Measurements from ENCODE around the gene SUSD1.

Gene SUSD1

GRCh38 chr9:112175796-112176315, 759 bp upstream of the SUSD1 start:
- Histone ChIP-seq H3K27ac (ENCODE audit: extremely low read depth, low read depth, low read length) (no peak overlapping the region), H3K9me3 (ENCODE audit: control insufficient read depth, insufficient read depth, low read depth, low read length) (no peaks in the 10 kb centered on the region), H3K4me1 (ENCODE audit: control insufficient read depth, insufficient read depth, low read length) (no peaks in the 10 kb centered on the region), H3K36me3 (ENCODE audit: control insufficient read depth in 2 of 2, insufficient read depth in 1 of 2, low read length in 2 of 2) (no peaks in the 10 kb centered on the region), H3K4me3 (ENCODE audit: low read depth, low read length) (peak overlapping the region; percentile 45; the same call in 1 of the 2 replicates)
- TF ChIP-seq KLF9 (tag by site-specific recombination; IDR thresholded peaks at IDR 0.05; ENCODE audit: low read depth) (no peak), ZNF211 (tag by site-specific recombination; IDR thresholded peaks at IDR 0.05; ENCODE audit: low read depth) (no peak), ZNF529 (tag by site-specific recombination; IDR thresholded peaks at IDR 0.05; ENCODE audit: insufficient replicate concordance) (no peak), ZBTB21 (tag by site-specific recombination; IDR thresholded peaks at IDR 0.05) (peak; percentile 70), ZFP41 (tag by site-specific recombination; IDR thresholded peaks at IDR 0.05; ENCODE audit: borderline replicate concordance) (no peak), ZSCAN23 (tag by site-specific recombination; IDR thresholded peaks at IDR 0.05) (no peak), ZNF37A (tag by site-specific recombination; IDR thresholded peaks at IDR 0.05) (no peak)
- TF ChIP-seq, protein P1, sequence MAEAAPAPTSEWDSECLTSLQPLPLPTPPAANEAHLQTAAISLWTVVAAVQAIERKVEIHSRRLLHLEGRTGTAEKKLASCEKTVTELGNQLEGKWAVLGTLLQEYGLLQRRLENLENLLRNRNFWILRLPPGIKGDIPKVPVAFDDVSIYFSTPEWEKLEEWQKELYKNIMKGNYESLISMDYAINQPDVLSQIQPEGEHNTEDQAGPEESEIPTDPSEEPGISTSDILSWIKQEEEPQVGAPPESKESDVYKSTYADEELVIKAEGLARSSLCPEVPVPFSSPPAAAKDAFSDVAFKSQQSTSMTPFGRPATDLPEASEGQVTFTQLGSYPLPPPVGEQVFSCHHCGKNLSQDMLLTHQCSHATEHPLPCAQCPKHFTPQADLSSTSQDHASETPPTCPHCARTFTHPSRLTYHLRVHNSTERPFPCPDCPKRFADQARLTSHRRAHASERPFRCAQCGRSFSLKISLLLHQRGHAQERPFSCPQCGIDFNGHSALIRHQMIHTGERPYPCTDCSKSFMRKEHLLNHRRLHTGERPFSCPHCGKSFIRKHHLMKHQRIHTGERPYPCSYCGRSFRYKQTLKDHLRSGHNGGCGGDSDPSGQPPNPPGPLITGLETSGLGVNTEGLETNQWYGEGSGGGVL (tag by site-specific recombination; IDR thresholded peaks at IDR 0.05): no peak
- ChIA-PET POLR2A (interaction anchor here (1.6 kb wide), 1 partner anchor 158 kb away, joined by 6 read pairs; the partner anchor contains the start of gene PTBP3), CTCF (interaction anchor here (0.6 to 1.3 kb wide), 3 partner anchors 10 to 543 kb away, joined by 3 read pairs; no protein-coding TSS in a partner anchor)

DNA sequence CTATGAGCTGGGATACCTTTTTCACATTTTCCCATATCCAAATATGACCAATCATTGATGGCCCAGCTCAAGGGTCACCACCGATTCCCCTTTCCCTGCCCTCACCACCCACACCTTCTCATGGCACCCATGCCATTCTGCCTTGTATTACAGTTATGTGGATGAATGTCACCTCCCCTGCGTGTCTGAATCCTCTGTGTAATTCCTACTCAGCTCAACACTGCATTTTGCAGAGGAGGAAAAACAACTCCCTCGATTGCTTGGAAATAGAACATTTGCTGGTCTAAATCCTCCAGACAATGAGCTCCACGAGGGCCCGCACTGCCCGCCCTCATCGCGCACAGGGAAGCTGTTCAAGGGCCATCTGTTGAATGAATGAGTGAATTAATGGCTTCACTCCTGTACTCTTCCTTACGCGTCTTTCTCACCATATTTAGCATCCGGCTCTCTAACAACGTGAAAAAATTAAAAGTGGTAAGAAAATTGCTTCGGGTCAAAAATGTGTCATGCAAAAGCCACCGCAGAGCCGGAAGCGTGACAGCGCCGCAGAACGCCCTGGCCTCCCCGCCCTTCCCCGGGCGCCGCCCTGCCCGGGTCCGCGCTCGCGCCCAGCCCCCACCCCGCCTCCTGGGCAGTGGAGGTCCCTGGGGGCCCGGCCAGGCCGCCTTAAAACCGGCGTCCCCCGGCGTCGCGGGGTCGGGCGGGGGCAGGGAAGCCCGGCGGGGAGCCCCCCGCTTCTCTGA, 704 bp downstream of the SUSD1 start:
- H3K27ac ChIP-seq (ENCODE audit: extremely low read depth, low read depth, low read length): peak overlapping the region; percentile 90; the same call in 1 of the 2 replicates
- ChIA-PET POLR2A (interaction anchor here (0.6 to 1.3 kb wide), 5 partner anchors 11 to 205 kb away, joined by 3 to 5 read pairs (median 3); partner anchors contain the start of gene HSDL2), CTCF (interaction anchor here (0.6 to 1.3 kb wide), 4 partner anchors 10 to 619 kb away, joined by 3 to 5 read pairs (median 4); no protein-coding TSS in a partner anchor)
- peak overlapping the region; percentile 45 for H3K4me3 ChIP-seq (ENCODE audit: low read depth, low read length)
- no peaks in the 10 kb centered on the region for H3K9me3 ChIP-seq (ENCODE audit: control insufficient read depth, insufficient read depth, low read depth, low read length)
- H3K4me1 ChIP-seq (ENCODE audit: control insufficient read depth, insufficient read depth, low read length): no peaks in the 10 kb centered on the region
- no peaks in the 10 kb centered on the region for H3K36me3 ChIP-seq (ENCODE audit: control insufficient read depth in 2 of 2, insufficient read depth in 1 of 2, low read length in 2 of 2)
- TF ChIP-seq ZNF174 (tag by site-specific recombination; IDR thresholded peaks at IDR 0.05) (no peak), ZNF423 (tag by site-specific recombination; IDR thresholded peaks at IDR 0.05) (0 out of 2 replicates have a peak, but pooled peaks have one; percentile 19), ZFP69B (tag by site-specific recombination; IDR thresholded peaks at IDR 0.05) (0 out of 2 replicates have a peak, but pooled peaks have one; percentile 12), TCF7L2 (IDR thresholded peaks at IDR 0.05; ENCODE audit: borderline replicate concordance, low read depth, low read length) (no peak), SCRT2 (tag by site-specific recombination; IDR thresholded peaks at IDR 0.05) (peak; percentile 91), ZNF544 (tag by site-specific recombination; IDR thresholded peaks at IDR 0.05) (no peak), ZBTB17 (tag by site-specific recombination; IDR thresholded peaks at IDR 0.05) (no peak), SP2 (tag by site-specific recombination; IDR thresholded peaks at IDR 0.05) (peak; percentile 32; the same call in 1 of the 2 replicates), ZNF404 (tag by site-specific recombination; IDR thresholded peaks at IDR 0.05) (no peak), ZNF184 (tag by site-specific recombination; IDR thresholded peaks at IDR 0.05) (no peak), GLI2 (tag by site-specific recombination; IDR thresholded peaks at IDR 0.05; ENCODE audit: borderline replicate concordance, low read depth) (no peak), PRDM1 (tag by site-specific recombination; IDR thresholded peaks at IDR 0.05) (0 out of 2 replicates have a peak, but pooled peaks have one; percentile 28), ZBTB44 (tag by site-specific recombination; IDR thresholded peaks at IDR 0.05) (no peak), ZNF747 (tag by site-specific recombination; IDR thresholded peaks at IDR 0.05) (no peak), ZNF335 (tag by site-specific recombination; conservative IDR thresholded peaks at IDR 0.05) (peak; percentile 28; the same call in 1 of the 2 replicates), ZNF510 (tag by site-specific recombination; IDR thresholded peaks at IDR 0.05; ENCODE audit: insufficient replicate concordance) (no peak), ZBTB20 (tag by site-specific recombination; IDR thresholded peaks at IDR 0.05) (0 out of 2 replicates have a peak, but pooled peaks have one; percentile 44)
- TF ChIP-seq, protein P2, sequence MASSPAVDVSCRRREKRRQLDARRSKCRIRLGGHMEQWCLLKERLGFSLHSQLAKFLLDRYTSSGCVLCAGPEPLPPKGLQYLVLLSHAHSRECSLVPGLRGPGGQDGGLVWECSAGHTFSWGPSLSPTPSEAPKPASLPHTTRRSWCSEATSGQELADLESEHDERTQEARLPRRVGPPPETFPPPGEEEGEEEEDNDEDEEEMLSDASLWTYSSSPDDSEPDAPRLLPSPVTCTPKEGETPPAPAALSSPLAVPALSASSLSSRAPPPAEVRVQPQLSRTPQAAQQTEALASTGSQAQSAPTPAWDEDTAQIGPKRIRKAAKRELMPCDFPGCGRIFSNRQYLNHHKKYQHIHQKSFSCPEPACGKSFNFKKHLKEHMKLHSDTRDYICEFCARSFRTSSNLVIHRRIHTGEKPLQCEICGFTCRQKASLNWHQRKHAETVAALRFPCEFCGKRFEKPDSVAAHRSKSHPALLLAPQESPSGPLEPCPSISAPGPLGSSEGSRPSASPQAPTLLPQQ (tag by site-specific recombination; IDR thresholded peaks at IDR 0.05): peak; percentile 63; the same call in 1 of the 2 replicates
- TF ChIP-seq, protein P3, sequence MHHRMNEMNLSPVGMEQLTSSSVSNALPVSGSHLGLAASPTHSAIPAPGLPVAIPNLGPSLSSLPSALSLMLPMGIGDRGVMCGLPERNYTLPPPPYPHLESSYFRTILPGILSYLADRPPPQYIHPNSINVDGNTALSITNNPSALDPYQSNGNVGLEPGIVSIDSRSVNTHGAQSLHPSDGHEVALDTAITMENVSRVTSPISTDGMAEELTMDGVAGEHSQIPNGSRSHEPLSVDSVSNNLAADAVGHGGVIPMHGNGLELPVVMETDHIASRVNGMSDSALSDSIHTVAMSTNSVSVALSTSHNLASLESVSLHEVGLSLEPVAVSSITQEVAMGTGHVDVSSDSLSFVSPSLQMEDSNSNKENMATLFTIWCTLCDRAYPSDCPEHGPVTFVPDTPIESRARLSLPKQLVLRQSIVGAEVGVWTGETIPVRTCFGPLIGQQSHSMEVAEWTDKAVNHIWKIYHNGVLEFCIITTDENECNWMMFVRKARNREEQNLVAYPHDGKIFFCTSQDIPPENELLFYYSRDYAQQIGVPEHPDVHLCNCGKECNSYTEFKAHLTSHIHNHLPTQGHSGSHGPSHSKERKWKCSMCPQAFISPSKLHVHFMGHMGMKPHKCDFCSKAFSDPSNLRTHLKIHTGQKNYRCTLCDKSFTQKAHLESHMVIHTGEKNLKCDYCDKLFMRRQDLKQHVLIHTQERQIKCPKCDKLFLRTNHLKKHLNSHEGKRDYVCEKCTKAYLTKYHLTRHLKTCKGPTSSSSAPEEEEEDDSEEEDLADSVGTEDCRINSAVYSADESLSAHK (tag by site-specific recombination; IDR thresholded peaks at IDR 0.05): no peak

All from HEK293 (cell line).